Testis (tissue), 2 donors: ENCODE measurements around the gene EEIG2.

Experiments used
- POLR2A ChIP-seq: fragments of 450-650 bp; IDR thresholded peaks from one replicate; pipeline ENCODE4 v1.6.1; 2017; ENCODE audit warnings: antibody characterized with exemption, mild to moderate bottlenecking, moderate library complexity
- TF ChIP-seq, protein P1 (sequence below), 3 experiments: fragments of 450-650 bp in 2 of 3; fragments of 200-600 bp in 1 of 3; sonication (generic) in 1 of 3; IDR thresholded peaks; one replicate each; pipeline ENCODE4 v1.5.1; 2016 to 2019; ENCODE audit warnings: antibody characterized with exemption in 3 of 3, mild to moderate bottlenecking in 2 of 3, moderate library complexity in 1 of 3

DNA sequence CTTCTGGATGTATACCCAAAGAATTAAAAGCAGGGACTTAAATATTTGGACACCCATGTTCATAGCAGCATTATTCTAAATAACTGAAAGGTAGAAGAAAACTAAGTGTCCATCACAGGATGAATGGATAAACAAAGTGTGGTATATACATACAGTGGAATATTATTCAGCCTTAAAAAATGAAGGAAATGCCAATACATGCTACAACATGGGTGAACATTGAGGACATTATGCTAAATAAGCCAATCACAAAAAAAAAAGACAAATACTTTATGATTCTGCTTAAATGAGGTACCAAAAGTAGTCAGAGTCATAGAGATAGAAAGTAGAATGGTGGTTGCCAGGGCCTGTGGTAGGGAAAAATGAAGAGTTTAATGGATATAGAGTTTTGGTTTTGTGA lies 14.1 kb downstream of the EEIG2 start:
- TF ChIP-seq, protein P1, sequence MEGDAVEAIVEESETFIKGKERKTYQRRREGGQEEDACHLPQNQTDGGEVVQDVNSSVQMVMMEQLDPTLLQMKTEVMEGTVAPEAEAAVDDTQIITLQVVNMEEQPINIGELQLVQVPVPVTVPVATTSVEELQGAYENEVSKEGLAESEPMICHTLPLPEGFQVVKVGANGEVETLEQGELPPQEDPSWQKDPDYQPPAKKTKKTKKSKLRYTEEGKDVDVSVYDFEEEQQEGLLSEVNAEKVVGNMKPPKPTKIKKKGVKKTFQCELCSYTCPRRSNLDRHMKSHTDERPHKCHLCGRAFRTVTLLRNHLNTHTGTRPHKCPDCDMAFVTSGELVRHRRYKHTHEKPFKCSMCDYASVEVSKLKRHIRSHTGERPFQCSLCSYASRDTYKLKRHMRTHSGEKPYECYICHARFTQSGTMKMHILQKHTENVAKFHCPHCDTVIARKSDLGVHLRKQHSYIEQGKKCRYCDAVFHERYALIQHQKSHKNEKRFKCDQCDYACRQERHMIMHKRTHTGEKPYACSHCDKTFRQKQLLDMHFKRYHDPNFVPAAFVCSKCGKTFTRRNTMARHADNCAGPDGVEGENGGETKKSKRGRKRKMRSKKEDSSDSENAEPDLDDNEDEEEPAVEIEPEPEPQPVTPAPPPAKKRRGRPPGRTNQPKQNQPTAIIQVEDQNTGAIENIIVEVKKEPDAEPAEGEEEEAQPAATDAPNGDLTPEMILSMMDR (IDR thresholded peaks at IDR 0.05) = no peak
- TF ChIP-seq POLR2A = no peak
